ENCODE results near the gene TMEM132D.

GRCh38 chr12:129234209-129234608 lies 669.6 kb downstream of the TMEM132D start:
- TF ChIP-seq POLR2AphosphoS5 (IDR thresholded peaks at IDR 0.05; ENCODE audit: low read depth, low read length) (no peak), POLR2A (IDR thresholded peaks at IDR 0.05; ENCODE audit: low read depth, low read length) (no peak)

Data from GM12892 (cell line).